ENCODE measurements around the gene IRAK1BP1. TPM values are rescaled to one million over a fixed set of nuclear protein-coding genes. Genes with fewer than 3 reads are reported as not detected.
"Not testable (repeated sequence)": the region's sequence is repeated elsewhere in the genome, so short reads cannot be mapped to it uniquely, and the experiment has no call there.

The IRAK1BP1 gene, protein sequence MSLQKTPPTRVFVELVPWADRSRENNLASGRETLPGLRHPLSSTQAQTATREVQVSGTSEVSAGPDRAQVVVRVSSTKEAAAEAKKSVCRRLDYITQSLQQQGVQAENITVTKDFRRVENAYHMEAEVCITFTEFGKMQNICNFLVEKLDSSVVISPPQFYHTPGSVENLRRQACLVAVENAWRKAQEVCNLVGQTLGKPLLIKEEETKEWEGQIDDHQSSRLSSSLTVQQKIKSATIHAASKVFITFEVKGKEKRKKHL
- total RNA-seq: 23.2 TPM

DNA sequence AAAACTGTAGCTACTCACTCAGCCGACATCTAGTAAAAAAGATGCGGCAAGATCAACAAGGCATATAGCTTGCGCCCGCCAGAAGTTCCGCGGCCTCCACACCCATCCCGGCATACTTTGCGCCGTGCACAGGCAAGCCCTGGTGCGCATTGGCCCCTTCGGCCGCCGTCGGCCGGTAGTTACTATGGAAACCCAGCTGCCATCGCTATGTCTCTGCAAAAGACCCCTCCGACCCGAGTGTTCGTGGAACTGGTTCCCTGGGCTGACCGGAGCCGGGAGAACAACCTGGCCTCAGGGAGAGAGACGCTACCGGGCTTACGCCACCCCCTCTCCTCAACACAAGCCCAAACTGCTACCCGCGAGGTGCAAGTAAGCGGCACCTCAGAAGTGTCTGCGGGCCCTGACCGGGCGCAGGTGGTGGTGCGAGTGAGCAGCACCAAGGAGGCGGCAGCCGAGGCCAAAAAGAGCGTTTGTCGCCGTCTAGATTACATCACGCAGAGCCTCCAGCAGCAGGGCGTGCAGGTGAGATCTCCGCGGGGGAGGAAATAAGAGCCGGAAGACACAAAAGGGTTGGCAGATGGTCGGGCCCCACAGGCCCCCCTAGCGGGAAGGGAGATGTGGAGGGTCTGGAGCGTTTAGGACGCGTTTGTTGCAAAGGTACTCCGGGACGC lies at the start of gene IRAK1BP1:
Gene IRAK1BP1, plus strand, starts transcription at position 182 of the 671 bp plus-strand sequence. Its CDS starts 26 bp downstream, at position 208.
- DNase-seq (ENCODE audit: low spot score in 2 of 2) (peak; percentile 49 to 71), FAIRE-seq (no peak)

DNA sequence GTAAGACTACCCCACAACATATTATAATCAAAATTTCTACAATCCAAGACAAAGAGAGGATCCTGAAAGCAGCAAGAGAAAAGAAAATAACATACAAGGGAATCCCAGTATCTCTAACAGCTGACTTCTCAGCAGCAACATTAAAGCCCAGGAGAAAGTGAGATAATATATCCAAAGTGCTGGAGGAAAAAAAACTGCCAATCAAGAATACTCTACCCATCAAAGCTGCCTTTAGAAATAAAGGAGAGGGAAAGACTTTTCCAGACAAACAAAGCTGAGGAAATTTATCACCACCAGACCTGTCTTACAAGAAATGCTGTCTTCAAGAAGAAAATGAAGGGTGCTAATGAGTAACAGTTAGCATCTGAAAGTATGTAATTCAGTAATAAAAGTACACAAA lies 43.3 kb upstream of the IRAK1BP1 start:
- no peak for FAIRE-seq
- no peak for DNase-seq (ENCODE audit: low spot score in 2 of 2)

DNA sequence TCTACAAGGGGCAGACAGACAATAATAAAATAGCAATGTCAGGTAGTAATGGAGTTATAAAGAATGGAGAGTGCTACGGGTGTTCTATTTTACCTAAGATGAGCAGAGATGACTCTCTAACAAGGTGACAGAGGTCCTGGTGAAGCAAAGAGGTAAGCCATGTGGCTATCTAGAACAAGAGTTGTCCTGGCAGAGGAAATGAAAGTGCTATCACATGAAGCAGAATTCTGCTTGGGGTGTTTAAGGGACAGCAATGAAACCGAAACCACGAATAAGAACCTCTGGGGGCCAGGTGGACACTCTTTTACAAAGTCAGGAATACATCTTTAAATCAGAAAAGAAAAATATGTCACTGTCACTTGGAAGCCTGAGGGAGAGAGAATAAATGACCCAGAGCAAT lies 37.9 kb upstream of the IRAK1BP1 start:
- no peak for FAIRE-seq

DNA sequence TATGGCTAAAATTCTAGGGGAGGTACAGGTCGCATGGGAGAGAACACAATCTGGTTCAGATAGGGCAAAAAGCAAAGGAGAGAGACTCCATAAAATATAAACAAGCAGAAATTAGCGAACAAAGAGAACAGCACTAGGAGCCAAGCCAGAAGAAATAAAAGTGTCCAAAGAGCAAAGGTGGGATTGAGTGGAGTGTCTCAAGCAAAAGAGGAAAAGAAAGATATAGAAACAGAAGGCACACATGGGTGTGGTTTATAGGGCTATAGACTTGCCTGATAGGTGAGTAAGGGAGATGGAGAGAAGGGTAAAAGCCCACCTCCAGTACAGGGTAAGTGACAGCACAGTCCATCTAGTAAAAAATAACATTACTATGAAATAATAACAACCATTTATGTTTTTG lies 36.5 kb upstream of the IRAK1BP1 start:
- DNase-seq (ENCODE audit: low spot score in 2 of 2) (no peak), FAIRE-seq (no peak)

More for the DNA sequence above, 37.9 kb upstream of the IRAK1BP1 start:
- DNase-seq (ENCODE audit: low spot score in 2 of 2): no peak

DNA sequence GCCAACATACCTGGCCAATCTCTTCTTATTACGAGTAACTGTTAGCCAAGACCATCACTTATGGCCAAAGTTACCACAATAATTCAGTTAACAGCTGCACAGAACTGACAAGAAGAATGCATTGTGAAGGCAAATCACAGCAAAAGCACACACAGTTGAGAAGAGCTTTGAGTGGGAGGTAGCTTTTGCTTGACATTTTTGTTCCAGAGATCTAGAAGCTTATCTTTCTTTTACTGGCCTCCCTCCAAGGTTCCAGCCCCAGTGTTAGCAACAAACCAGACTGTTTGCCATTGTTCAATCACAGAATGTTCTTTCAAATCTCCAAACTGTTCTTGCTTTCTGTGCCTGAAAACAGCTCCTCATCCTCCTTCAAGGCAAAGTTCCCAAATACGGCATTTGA lies 35.9 kb upstream of the IRAK1BP1 start:
- FAIRE-seq (no peak), DNase-seq (ENCODE audit: low spot score in 2 of 2) (no peak)

DNA sequence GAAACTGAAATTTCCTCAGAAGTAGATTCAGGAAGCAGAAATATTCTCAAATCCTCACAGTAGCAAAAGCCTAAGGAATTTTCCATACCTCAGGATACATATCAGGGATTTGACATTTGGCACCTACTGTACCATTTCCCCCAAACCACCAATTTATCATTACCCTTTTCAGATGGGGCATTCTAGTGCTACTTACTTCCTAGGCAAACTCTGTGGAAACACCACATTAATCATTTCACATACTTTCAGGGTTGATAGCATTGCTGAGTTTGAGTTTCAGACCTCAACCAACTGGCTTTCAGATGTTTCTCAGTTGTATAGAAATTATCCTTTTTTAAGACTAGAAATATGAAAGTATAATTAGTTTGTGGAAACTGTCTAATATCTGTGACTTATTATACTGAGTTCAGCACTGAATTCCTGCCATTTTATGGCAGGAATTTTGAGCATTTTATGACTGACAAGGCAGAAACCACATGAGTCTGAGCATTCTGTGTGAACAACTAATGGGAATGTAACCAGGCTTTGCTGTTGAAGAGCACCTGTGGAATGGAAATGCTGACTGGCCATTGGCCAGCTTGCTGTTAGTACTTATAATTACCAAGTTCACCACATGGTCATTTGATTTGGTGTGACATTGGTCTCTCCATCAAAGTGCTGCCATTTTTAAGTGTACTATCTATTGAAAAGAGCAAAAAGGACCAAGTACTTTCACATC lies 35.1 kb upstream of the IRAK1BP1 start:
- DNase-seq (ENCODE audit: low spot score in 2 of 2): no peak
- no peak for FAIRE-seq

DNA sequence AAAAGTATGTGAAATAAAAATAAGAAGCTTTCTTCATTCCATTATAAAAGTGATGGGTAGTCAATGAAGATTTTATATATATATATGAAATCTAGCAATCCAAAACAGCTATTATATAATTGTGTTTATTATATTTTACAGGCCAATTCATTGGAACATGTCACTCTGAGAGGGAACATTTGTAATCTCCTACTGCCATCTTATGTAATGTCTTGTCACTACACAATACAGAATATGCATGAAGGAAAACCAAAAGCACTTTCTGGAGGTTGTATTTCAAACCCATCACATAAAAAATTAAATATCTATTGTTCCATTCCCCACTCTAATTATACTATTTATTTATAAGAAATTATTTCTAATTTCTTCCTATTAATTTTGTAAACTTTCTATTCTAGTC lies 31.5 kb upstream of the IRAK1BP1 start:
- DNase-seq (ENCODE audit: low spot score in 2 of 2) (peak in 1 of 2 donors; percentile 11), FAIRE-seq (peak; percentile 95)

DNA sequence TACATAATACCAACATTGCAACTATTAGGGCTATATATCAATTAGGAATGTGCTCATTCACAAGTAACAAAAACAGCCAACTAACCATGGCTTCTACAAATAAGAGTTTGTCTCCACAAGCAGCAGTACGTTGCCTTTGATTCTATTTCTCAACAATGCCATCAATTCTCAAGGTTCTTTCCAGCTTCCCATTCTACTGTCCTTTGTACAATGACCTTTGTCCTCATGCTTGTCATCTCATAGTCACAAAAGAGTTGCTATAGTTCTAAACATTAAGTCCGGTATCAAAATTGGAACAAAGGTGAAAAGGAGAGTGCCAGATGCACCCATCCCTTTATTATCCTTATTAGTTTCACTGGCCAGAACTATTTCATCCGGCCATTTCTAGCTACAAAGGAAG lies 30.8 kb upstream of the IRAK1BP1 start:
- no peak for DNase-seq (ENCODE audit: low spot score in 2 of 2)
- FAIRE-seq: no peak

DNA sequence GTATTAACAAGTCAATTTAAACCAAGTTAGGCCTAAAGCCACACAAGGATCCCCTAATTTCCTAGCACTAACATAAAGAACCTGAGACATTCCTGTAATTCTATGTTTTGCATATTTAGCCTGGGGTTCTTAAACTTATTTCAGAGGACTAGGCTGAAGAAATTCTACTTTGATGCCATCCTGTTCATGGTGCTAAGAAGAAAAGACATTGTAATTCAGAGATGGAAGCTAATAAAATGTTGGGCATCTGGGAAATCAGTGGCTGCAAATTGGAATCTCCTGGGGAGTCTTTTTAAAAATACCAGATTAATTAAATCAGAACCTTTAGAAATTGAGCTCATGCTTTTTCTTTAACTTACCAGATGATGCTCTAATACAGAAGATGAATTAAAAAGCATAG lies 26.2 kb upstream of the IRAK1BP1 start:
- DNase-seq (ENCODE audit: low spot score in 2 of 2): no peak
- no peak for FAIRE-seq

DNA sequence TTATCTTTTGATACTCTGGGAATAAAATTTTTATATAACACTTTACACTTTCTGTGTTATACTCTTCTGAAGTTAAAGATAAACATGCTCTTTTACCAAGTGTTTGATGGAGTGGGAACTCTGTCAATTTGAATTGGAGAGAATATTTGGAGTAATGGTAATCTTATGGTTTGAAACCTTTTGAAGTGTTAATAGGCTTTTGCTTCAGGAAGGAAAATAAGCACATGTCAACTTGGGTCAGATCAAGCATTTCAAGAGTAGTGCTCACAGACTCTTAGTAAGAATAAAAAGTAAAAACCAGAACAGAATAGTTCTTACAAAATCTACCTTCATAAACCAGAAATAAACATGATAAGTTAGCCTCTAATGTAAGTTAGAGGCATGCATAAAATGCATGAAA lies 24.4 kb upstream of the IRAK1BP1 start:
- DNase-seq (ENCODE audit: low spot score in 2 of 2) (no peak), FAIRE-seq (no peak)

DNA sequence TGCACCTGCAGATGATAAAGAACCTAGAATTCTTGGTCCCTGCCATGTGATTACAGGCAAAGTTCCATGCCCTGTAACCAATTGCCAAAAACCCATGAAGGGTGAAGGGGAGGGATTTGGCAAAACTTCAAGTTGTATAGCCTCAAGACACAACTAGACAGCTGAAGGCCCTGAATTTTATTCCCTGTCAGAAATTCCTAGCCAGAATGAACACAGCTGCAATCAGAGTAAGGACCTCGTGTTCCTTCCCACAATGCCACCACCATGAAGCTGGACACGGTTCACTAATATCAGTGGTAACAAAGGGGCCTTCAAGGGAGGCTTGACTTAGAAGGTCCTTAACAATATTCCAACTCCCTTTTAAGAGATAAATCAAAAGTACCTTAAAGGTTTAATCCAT lies 22.5 kb upstream of the IRAK1BP1 start:
- FAIRE-seq (no peak), DNase-seq (ENCODE audit: low spot score in 2 of 2) (no peak)

DNA sequence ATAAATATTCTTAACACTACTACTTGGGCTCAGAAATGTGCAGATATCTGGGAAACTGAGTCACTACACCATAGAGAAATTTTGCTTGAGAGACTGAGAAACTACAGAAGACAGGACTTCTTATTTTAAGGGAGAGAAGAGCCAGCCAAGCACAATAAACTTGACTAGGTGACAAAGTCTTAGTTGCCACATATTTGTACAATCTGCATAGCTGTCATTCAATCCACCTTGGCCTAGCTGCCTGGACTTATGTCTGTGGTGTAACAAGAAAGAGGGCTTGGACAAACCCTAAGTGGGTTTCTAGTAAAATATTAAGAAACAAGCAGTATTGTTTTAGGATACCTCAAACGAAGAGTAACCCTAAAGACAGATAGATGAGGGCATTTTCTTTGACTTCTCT lies 21.8 kb upstream of the IRAK1BP1 start:
- DNase-seq (ENCODE audit: low spot score in 2 of 2) (no peak), FAIRE-seq (no peak)

DNA sequence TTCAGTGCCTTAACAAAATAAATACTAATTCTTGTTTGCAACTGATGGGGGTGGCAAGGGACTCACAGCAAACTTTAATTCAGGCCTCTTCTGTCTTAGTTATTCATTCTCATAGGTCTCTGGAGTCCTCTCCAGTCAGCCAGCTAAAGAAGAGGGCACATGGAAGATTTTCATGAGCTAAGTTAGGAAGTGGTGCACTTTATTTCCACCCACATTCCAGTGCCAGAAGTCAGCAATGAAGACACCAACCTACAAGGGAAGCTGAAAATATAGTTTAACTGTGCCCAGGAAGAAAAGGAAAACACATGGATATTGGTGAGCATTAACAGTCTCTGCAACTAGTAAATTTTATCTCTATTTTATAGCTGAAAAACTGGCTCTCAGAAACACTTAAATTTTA lies 16.7 kb upstream of the IRAK1BP1 start:
- FAIRE-seq (no peak), DNase-seq (ENCODE audit: low spot score in 2 of 2) (no peak)

DNA sequence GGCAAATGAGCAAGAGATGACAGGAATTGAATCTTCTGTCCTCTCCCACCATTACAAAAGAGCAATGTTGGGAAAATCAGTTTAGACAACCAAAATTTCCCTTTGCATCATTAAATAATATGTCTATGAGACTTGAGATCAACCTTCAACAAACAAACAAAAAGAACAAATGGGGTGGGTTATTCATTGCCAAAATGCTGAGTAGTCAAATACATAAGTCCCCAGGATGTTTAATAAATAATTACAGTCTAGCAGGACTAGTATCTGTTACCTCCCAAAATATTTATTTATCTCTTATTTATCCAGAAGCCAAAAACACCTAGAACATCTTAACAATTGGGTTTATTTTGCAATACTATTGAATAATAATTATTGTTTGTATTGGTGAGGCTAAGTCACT lies 16.2 kb upstream of the IRAK1BP1 start:
- DNase-seq (ENCODE audit: low spot score in 2 of 2) (no peak), FAIRE-seq (no peak)

DNA sequence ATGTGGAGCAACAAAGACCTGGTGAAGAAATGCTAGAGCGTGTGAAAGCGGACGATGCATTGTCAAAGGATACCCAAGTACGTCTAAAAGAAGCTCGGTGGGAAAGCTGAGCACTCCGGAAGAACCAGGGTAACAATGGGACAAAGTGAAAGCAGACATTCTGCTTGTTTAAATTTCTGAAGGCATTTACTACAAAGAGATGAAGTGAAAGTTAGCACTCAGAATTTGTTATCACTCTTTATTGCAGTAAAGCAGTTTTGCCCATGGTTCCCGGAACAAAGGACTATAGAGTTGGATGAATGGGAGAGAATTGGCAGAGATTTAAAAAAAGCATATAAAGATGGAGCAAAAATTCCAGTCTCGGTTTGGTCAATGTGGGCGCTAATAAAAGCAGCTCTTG lies 12.8 kb upstream of the IRAK1BP1 start:
- no peak for FAIRE-seq

DNA sequence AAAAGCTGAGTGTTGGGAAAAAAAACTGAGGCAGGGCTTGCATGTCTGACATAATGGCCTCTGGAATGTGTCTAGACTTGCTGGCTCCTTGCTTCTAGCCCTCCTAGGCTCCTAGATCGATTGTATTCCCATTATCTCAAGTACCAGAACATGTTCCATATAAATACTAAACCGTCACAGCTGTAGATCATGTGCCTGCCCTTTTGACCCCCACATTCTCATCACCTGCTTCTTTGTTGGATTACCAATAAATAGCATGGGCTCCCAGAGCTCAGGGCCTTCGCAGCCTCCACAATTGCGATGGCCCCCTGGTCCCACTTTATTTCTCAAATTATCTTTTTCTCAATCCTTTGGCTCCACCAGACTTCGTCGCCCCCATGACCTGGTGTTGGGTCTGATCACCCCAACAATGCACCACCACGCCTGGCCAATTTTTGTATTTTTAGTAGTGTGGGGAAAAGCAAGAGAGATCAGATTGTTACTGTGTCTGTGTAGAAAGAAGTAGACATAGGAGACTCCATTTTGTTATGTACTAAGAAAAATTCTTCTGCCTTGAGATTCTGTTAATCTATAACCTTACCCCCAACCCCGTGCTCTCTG lies 8.9 kb upstream of the IRAK1BP1 start:
- DNase-seq (ENCODE audit: low spot score in 2 of 2); FAIRE-seq: not testable (repeated sequence)

More for the DNA sequence above, 12.8 kb upstream of the IRAK1BP1 start:
- no peak for DNase-seq (ENCODE audit: low spot score in 2 of 2)

DNA sequence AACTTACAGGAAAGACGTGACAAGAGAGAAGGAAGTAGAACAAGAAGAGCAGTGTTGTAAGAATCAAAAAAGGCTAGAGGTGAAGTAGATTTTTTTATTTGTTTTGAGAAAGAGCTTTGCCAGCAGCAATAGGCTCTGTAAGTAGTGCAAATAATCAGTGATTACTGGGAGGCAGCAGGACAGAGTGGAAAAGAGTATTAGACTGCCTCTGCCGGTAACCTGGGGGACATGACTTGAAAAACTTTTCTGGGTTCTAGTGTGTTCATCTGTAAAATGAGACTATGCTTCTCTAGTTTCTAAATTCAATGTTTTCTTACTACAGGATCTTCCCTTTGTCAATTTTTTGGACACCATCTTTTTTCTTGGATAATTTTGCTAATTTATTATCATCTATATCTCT lies 5.8 kb upstream of the IRAK1BP1 start:
- FAIRE-seq (no peak), DNase-seq (ENCODE audit: low spot score in 2 of 2) (no peak)

DNA sequence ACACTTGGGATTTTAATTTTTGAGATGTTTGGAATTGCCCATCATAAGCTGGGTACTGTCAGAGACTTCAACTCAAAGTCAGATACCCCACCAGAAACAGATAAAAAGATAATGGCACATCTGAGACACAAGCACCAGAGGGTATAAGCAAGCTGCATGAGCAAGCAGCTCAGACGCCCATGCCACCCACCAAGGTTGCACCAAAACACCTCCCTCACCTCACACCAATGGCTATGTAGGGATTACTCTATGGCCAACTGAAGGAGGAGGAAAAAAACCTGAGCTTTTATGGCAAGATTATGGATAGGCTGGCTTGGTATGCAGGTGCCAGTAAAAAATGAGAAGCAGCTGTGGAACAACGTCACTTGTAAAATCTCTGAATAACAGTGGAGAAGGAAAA lies 3.8 kb upstream of the IRAK1BP1 start:
- no peak for FAIRE-seq
- DNase-seq (ENCODE audit: low spot score in 2 of 2): no peak

DNA sequence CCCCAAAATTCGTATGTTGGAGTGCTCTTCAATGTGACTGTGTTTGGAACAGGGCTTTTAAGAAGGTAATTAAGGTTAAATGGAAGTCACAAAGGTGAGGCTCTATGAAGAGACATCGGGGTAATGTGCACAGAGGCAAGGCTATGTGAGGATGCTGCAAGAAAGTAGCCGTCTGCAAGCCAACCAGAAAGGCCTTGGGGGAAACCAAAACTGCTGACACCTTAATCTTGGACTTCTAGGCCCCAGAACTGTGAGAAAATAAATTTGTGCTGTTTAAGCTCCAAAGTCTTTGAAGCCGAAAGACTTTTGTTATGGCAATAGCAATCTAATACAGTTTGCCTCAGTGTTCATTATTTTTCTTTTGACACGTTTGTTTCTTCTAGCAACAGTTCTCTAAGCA lies 2.4 kb upstream of the IRAK1BP1 start:
- DNase-seq (ENCODE audit: low spot score in 2 of 2) (no peak), FAIRE-seq (no peak)

DNA sequence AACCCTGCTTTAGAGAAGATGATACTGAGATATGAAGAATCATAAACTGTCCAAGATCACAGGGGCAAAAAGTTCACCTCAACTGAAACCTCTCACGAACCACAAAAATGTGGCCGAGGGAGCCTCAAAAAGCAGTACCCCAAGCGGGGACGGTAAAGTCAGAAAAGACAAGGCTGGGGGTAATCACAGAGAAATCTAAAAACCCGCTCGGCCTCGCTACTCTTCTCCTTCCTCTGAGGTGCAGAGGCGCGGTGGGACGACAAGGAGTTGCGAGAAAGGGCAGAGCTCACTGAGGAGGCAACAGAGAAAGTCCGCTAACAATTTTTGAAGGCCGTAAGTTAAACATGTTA lies 356 bp upstream of the IRAK1BP1 start:
- peak in 1 of 2 donors; percentile 37 for DNase-seq (ENCODE audit: low spot score in 2 of 2)
- FAIRE-seq: no peak

DNA sequence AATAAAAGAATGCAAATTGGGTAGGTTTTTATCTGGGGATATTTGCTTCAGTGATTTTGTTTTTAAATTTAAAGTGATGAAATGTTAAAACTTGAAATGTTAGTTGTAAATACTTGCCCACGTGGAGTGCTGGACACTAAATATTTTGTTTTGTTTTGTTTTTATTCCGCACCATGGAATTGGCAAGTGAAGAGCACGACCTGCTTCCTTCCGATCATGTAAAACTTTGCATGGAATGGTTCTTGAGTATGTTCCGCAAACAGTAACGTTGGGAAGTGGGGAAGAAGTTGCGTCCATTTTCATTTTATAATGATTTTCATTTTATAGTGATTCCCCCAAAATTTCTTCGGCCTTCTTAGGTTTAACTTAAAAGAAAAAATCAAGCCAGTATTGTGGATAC lies 765 bp downstream of the IRAK1BP1 start:
- FAIRE-seq: no peak
- DNase-seq (ENCODE audit: low spot score in 2 of 2): no peak
